ENCODE results near the gene TIRAP. TPM values are rescaled to one million over a fixed set of nuclear protein-coding genes. Genes with fewer than 3 reads are reported as not detected.
A peak's percentile ranks its signal among the peaks of the same experiment; 100 is the strongest.

TIRAP gene
- total RNA-seq, 1 donor from 2014 or later, result 10.4 TPM

DNA sequence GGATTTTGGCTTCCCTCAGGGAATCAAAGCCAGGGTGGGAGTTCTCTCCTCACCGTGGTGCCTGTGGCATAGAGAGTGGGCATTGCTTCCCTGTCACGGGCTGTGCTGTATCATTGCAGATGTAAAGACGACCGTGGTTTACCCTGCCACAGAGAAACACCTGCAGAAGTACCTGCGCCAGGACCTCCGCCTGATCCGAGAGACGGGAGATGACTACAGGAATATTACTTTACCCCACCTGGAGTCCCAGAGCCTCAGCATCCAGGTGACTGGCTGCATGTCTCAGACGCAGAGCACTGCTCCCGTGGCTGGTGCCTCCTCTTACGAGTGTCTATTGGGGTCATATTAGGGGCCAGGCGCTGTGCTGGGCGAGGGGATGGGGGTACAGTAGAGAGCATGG is 48.4 kb downstream of the TIRAP start:
- DNase-seq (ENCODE audit: extremely low spot score, unreplicated experiment), result no peak

GRCh38 chr11:126332221-126332711 is 49.4 kb downstream of the TIRAP start:
- Mint-ChIP-seq H3K27me3 (no peaks in the 10 kb centered on the region), H3K4me3 (no peak overlapping the region), H3K36me3 (peaks cover 9% of the 10 kb centered on the region), H3K9me3 (no peaks in the 10 kb centered on the region), H3K4me1 (ENCODE audit: unreplicated experiment) (peaks cover 27% of the 10 kb centered on the region), H3K27ac (no peak overlapping the region)
- no peak for DNase-seq (ENCODE audit: extremely low spot score, unreplicated experiment)
- TF ChIP-seq CTCF (conservative IDR thresholded peaks at IDR 0.05), result no peak

More for the DNA sequence above, 48.4 kb downstream of the TIRAP start:
- no peak for TF ChIP-seq CTCF (conservative IDR thresholded peaks at IDR 0.05)
- peaks cover 9% of the 10 kb centered on the region for H3K36me3 Mint-ChIP-seq
- H3K9me3 Mint-ChIP-seq, result no peaks in the 10 kb centered on the region
- no peaks in the 10 kb centered on the region for H3K27me3 Mint-ChIP-seq
- H3K4me3 Mint-ChIP-seq, result no peak overlapping the region
- no peak overlapping the region for H3K27ac Mint-ChIP-seq
- peaks cover 18% of the 10 kb centered on the region for H3K4me1 Mint-ChIP-seq (ENCODE audit: unreplicated experiment)

DNA sequence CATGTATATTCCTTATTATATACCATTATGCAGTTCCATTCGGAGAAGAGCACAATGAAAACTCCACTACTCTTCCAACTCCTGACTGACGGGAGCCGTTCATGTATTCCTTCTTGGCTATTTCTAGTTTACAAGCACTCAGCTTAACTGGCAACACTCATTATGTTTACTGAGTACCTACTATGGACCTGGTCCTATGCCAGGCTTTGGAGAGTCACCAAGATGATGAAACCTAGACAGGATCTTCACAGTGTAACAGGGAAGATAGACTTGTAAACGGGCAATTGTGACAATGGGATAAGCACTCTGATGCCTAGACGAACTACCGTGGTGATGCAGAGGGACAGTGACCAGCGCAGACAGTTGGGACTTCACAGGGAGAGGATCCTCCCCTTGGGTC is 50.2 kb downstream of the TIRAP start:
- Mint-ChIP-seq H3K36me3 (peaks cover 9% of the 10 kb centered on the region), H3K4me1 (ENCODE audit: unreplicated experiment) (peaks cover 22% of the 10 kb centered on the region), H3K27me3 (no peaks in the 10 kb centered on the region), H3K4me3 (no peak overlapping the region), H3K27ac (peak overlapping the region; percentile 47), H3K9me3 (no peaks in the 10 kb centered on the region)
- DNase-seq (ENCODE audit: extremely low spot score, unreplicated experiment), result no peak
- no peak for TF ChIP-seq CTCF (conservative IDR thresholded peaks at IDR 0.05)

DNA sequence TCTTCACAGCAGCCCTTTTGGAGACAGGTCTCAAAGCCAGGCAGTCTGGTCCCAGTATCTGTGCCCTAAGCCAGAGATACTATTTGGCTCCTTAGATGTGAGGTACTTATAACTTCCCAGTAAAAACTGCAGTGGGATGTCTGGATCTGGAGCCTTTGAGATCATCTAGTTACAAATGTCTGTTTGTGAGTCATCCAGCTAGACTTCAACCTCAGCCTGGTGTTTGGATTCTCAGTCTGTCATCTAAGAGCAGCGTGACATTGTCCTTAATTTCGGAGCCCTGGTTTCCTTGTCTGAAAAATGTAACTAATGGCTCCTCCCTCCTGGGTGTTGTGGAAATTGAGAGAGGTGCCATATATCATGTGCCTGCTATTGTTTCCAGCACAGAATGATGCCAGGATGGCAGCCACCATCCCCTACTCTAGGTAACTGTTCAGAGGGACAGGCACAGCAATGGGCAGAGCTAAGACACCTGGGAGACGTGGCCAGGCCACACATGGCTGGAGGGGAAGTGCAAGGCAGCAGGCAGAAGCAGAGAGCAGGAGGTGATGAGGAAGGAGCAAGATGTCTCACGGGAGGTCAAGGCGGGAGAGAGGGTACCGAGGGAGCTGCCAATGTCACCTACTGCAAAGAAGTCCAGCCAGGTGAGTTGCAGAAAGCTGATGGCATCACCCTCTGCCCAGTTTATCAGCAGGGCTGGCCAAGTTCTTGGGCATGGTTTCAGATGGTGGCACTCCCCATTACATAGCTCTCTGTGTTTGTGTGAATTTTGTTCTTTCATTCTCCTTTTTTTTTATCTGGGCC is 52.0 kb downstream of the TIRAP start:
- H3K9me3 Mint-ChIP-seq, result no peaks in the 10 kb centered on the region
- H3K36me3 Mint-ChIP-seq, result peaks cover 9% of the 10 kb centered on the region
- no peak for TF ChIP-seq CTCF (conservative IDR thresholded peaks at IDR 0.05)
- H3K4me1 Mint-ChIP-seq (ENCODE audit: unreplicated experiment), result peaks cover 34% of the 10 kb centered on the region
- DNase-seq (ENCODE audit: extremely low spot score, unreplicated experiment), result no peak
- peak overlapping the region; percentile 62 for H3K27ac Mint-ChIP-seq
- H3K27me3 Mint-ChIP-seq, result no peaks in the 10 kb centered on the region
- H3K4me3 Mint-ChIP-seq, result no peak overlapping the region

DNA sequence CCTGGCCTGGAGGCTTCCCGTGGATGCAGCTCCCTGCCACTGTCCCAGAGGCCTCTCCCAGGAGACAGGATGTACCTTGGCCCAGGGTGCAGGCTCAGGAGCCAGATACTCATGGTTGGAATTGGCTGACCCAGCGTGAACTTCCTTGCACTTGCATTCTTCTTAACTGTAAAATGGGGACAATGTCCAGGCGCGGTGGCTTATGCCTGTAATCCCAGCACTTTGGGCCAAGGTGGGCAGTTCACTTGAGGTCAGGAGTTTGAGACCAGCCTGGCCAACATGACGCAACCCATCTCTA is 52.5 kb downstream of the TIRAP start:
- H3K27me3 Mint-ChIP-seq, result no peaks in the 10 kb centered on the region
- H3K27ac Mint-ChIP-seq, result no peak overlapping the region
- no peaks in the 10 kb centered on the region for H3K9me3 Mint-ChIP-seq
- H3K4me1 Mint-ChIP-seq (ENCODE audit: unreplicated experiment), result peaks cover 36% of the 10 kb centered on the region
- DNase-seq (ENCODE audit: extremely low spot score, unreplicated experiment), result no peak
- no peak overlapping the region for H3K4me3 Mint-ChIP-seq
- peaks cover 9% of the 10 kb centered on the region for H3K36me3 Mint-ChIP-seq
- TF ChIP-seq CTCF (conservative IDR thresholded peaks at IDR 0.05), result no peak
